A172 (cell line): Measurements from ENCODE around the gene DDX4. TPM values are rescaled to one million over a fixed set of nuclear protein-coding genes. Genes with fewer than 3 reads are reported as not detected.
"Not testable (repeated sequence)": the region's sequence is repeated elsewhere in the genome, so short reads cannot be mapped to it uniquely, and the experiment has no call there.

Experiments
- DNase-seq: peaks from one replicate; pipeline ENCODE4 v3.0.0-alpha.2; 2015; ENCODE audit warnings: low spot score
- total RNA-seq: library from RNA; depleted of rRNA; stranded (reverse); fragments of >200 nt; shearing (Covaris generic); gene quantifications from 2 replicates; pipeline ENCODE4 v1.2.3, GENCODE V29; 2014; rRNA removed

The DDX4 gene
- not detected in 2 replicates for total RNA-seq

DNA sequence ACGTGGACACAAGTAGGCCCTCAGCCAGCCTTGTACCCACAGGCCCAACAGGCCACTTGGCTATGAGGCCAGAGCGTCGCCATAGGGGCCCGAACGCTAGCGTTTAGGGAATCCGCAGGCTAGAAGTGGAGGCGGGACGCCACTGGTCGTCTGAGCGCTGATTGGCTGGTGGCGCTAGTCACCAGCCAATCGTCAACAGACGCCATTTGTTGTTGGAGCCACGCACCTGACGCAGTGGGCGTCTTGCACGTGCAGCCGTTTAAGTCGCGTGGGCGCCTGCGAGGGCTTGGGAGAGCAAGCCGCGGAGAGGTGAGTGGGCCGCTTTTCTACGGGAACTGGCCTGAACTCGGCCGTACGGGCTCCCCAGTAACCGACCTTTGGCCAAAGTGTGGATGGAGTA is at the start of gene DDX4:
TSS of gene DDX4 (plus strand) at position 269 of the 400 bp plus-strand sequence. CDS start 903 bp downstream, outside the sequence.
- no peak for DNase-seq

GRCh38 chr5:55691265-55692105 is 46.4 kb upstream of the DDX4 start:
- peak; percentile 53 for DNase-seq

DNA sequence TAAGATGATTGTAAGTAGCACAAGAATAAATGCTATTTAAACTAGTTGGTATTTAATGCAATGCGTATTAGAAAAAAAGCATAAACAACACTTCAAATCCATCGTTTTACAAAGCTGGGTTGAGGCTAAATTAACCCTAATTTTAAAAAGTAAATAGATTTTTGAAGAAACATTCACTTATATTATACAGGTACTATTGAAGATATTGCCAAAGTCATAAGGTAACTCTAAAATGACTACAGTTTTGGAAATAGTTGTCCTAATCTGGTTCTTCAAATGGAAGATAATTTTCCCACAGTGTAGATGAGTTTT is 45.8 kb upstream of the DDX4 start:
- DNase-seq: no peak

GRCh38 chr5:55692509-55692908 is 45.4 kb upstream of the DDX4 start:
- DNase-seq: no peak

DNA sequence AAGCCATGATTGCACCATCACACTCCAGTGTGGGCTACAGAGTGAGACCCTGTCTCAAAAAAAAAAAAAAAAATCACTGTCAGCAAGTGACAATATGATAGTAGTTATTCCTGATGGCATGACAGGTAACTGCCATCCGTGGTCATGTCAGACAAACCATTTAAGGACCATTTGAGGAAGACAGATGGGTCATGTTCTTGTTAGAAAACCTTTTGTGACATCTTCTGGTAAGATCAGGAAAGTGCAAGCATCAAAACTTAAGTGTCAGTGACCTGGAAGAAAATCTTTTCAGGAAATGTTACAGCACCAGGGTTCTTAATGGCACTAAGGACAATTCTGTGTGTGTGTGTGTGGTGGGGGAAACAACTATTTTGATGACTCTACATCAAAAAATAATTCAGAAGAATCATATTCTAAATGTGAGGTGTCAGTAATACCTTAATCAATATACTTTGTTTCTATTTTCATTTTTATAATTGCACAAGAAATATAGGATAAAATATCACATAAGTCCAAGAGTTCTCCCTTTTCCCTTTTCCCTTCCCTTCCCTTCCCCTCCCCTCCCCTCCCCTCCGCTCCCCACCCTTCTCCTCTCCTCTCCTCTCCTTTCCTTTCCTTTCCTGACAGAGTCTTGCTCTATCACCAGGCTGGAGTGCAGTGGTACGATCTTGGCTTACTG is 43.6 kb upstream of the DDX4 start:
- DNase-seq: peak; percentile 29

GRCh38 chr5:55696704-55697103 is 41.2 kb upstream of the DDX4 start:
- DNase-seq: not testable (repeated sequence)

- no peak for DNase-seq
These were observed 38.7 kb upstream of the DDX4 start for GRCh38 chr5:55699041-55699688.

GRCh38 chr5:55700745-55701144 is 37.1 kb upstream of the DDX4 start:
- no peak for DNase-seq

- no peak for DNase-seq
These were observed 36.3 kb upstream of the DDX4 start for GRCh38 chr5:55701462-55702103.

- DNase-seq: no peak
These were observed 35.1 kb upstream of the DDX4 start for GRCh38 chr5:55702598-55703345.

DNA sequence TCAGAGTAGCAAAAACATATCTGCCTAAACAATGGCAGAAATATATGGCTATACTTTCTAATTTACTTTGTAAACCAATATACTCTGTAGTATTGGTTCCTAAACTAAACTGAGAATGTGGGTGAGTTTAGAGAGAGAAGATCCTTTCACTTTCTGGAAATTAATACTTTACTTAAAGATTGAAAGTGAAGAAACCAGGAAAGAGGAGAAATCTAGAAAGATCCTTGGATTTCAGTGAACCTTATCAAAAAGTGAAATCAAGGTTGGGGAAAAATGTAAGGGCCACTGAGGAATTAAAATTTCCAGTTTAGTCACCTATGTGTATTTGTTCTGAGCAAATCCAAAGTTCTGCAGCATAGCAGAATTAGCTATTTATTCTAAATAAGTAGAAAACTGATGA is 31.6 kb upstream of the DDX4 start:
- no peak for DNase-seq

DNA sequence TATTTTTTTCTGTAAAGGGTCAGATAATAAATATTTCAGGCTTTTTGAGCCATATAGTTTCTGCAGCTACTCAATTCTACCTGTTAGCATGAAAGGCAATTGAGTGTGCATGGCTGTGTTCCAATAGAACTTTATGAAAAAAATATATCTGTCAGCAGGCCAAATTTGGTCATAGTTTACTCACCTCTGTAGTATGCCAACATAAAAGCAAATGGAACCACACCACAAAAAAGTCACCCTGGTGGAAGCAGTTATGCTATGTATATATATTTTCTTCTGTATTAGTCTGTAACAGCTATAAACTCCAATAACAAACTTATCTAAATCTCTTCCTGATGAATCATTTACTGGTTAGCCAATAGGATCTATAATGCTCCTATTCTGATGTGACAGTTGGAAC is 29.1 kb upstream of the DDX4 start:
- no peak for DNase-seq

DNA sequence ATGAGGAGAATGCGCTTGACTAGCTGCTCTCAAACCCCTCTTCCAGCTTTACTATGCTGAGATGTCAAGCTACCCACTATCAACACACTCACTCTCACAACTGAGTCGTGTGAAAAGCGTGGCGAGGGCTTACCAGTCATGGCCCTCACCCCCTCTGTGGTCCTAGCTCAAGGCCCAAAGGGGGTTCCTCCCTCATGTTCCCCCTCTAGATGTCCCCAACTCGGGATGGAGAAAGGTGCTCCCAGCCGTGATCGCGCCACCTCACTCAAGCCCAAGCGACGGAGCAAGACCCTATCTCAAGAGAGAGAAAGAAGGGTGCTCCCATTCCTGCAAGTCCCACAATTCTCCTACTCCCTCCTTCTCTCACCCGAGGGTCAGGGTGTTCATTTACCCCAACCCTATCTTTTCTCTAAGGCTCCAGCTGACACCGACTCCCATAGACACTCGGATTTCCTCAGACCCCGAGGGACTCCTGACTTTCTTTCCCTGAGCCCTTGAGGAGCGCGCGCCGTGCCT is 26.3 kb upstream of the DDX4 start:
- DNase-seq: no peak

- DNase-seq: peak; percentile 92
These were observed 25.6 kb upstream of the DDX4 start, which contains the start of gene SLC38A9 for GRCh38 chr5:55712023-55712859. Gene SLC38A9 (minus strand): TSS chr5:55712324. CDS start chr5:55697958, 14,366 bp downstream.

DNA sequence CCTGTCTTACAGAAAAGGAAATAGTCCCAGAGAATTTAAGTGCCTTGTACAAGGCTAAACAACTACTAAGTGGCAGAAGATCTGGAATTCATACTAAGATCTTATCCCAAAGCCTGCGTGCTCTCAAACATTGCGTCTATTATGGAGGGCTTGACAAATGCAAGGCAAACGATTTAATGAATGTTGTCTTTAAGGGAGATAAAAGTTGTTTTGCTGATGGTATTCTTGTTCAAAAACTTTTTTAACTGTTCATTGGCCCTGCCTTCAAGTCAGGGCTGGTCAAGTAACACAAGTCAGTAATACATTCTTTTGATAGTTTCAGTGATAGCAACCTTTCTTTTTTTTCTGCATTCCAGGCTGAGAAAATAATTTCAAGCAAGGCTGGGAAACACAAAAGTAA is 24.0 kb upstream of the DDX4 start:
- DNase-seq: no peak

- no peak for DNase-seq
These were observed 23.5 kb upstream of the DDX4 start for GRCh38 chr5:55714339-55714738.

GRCh38 chr5:55714749-55715148 is 23.1 kb upstream of the DDX4 start:
- no peak for DNase-seq

GRCh38 chr5:55715519-55716078 is 22.3 kb upstream of the DDX4 start:
- DNase-seq: no peak

DNA sequence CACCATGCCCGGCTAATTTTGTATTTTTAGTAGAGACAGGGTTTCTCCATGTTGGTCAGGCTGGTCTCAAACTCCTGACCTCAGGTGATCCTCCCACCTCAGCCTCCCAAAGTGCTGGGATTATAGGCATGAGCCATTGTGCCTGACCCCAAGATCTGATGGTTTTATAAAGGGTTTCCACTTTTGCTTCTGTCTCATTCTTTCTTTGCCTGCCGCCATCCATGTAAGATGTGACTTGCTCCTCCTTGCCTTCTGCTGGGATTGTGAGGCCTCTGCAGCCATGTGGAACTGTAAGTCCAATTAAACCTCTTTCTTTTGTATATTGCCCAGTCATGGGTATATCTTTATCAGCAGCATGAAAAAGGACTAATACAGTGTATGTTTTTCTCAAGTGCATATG is 18.8 kb upstream of the DDX4 start:
- DNase-seq: not testable (repeated sequence)

- DNase-seq: no peak
These were observed 17.6 kb upstream of the DDX4 start for GRCh38 chr5:55720188-55720703.
